Measurements from ENCODE around the gene TMEM255B.
"Not testable (repeated sequence)": the region's sequence is repeated elsewhere in the genome, so short reads cannot be mapped to it uniquely, and the experiment has no call there.

Gene TMEM255B

GRCh38 chr13:113793718-113794085 lies 34.7 kb downstream of the TMEM255B start:
- Histone ChIP-seq H3K27ac (ENCODE audit: low read depth, low read length) (no peak overlapping the region), H2AFZ (ENCODE audit: low read depth, low read length, severe bottlenecking) (no peak overlapping the region), H3K9me3 (ENCODE audit: insufficient read depth, low read length) (no peaks in the 10 kb centered on the region), H3K9me2 (replicated peaks; ENCODE audit: insufficient read depth, low read length) (no peaks in the 10 kb centered on the region), H3K9ac (ENCODE audit: low read length) (no peak overlapping the region), H3K4me3 (ENCODE audit: insufficient read depth, low read length, poor library complexity, severe bottlenecking) (no peak overlapping the region), H4K20me1 (ENCODE audit: low read depth, low read length) (no peaks in the 10 kb centered on the region), H3F3A (ENCODE audit: insufficient read depth) (no peaks in the 10 kb centered on the region), H3K27me3 (ENCODE audit: low read length) (no peaks in the 10 kb centered on the region), H3K79me2 (ENCODE audit: insufficient read depth, low read length) (no peaks in the 10 kb centered on the region), H3K4me2 (ENCODE audit: low read depth, low read length, poor library complexity, severe bottlenecking) (no peak overlapping the region), H3K36me3 (ENCODE audit: low read length) (no peaks in the 10 kb centered on the region)
- TF ChIP-seq CTCF (IDR thresholded peaks at IDR 0.05; ENCODE audit: insufficient read depth, low read length, poor library complexity, severe bottlenecking) = no peak

GRCh38 chr13:113794086-113794485 lies 35.1 kb downstream of the TMEM255B start:
- TF ChIP-seq CTCF (IDR thresholded peaks at IDR 0.05; ENCODE audit: insufficient read depth, low read length, poor library complexity, severe bottlenecking) = no peak
- Histone ChIP-seq H3K9me3 (ENCODE audit: insufficient read depth, low read length) (no peaks in the 10 kb centered on the region), H3K27me3 (ENCODE audit: low read length) (no peaks in the 10 kb centered on the region), H3K9me2 (replicated peaks; ENCODE audit: insufficient read depth, low read length) (no peaks in the 10 kb centered on the region), H3K36me3 (ENCODE audit: low read length) (no peaks in the 10 kb centered on the region), H3K4me2 (ENCODE audit: low read depth, low read length, poor library complexity, severe bottlenecking) (no peak overlapping the region), H3K79me2 (ENCODE audit: insufficient read depth, low read length) (no peaks in the 10 kb centered on the region), H3K9ac (ENCODE audit: low read length) (no peak overlapping the region), H2AFZ (ENCODE audit: low read depth, low read length, severe bottlenecking) (no peak overlapping the region), H3K4me3 (ENCODE audit: insufficient read depth, low read length, poor library complexity, severe bottlenecking) (no peak overlapping the region), H3K27ac (ENCODE audit: low read depth, low read length) (no peak overlapping the region), H3F3A (ENCODE audit: insufficient read depth) (no peaks in the 10 kb centered on the region), H4K20me1 (ENCODE audit: low read depth, low read length) (no peaks in the 10 kb centered on the region)

GRCh38 chr13:113794764-113795173 lies 35.7 kb downstream of the TMEM255B start:
- Histone ChIP-seq H3K4me2 (ENCODE audit: low read depth, low read length, poor library complexity, severe bottlenecking) (no peak overlapping the region), H3K9me3 (ENCODE audit: insufficient read depth, low read length) (no peaks in the 10 kb centered on the region), H3K79me2 (ENCODE audit: insufficient read depth, low read length) (no peaks in the 10 kb centered on the region), H3K9ac (ENCODE audit: low read length) (no peak overlapping the region), H2AFZ (ENCODE audit: low read depth, low read length, severe bottlenecking) (no peak overlapping the region), H3F3A (ENCODE audit: insufficient read depth) (no peaks in the 10 kb centered on the region), H3K36me3 (ENCODE audit: low read length) (no peaks in the 10 kb centered on the region), H3K4me3 (ENCODE audit: insufficient read depth, low read length, poor library complexity, severe bottlenecking) (no peak overlapping the region), H3K27ac (ENCODE audit: low read depth, low read length) (no peak overlapping the region), H3K9me2 (replicated peaks; ENCODE audit: insufficient read depth, low read length) (no peaks in the 10 kb centered on the region), H4K20me1 (ENCODE audit: low read depth, low read length) (no peaks in the 10 kb centered on the region), H3K27me3 (ENCODE audit: low read length) (no peaks in the 10 kb centered on the region)
- no peak for TF ChIP-seq EZH2phosphoT487 (conservative IDR thresholded peaks at IDR 0.05; ENCODE audit: low read length)

- H3K4me2 ChIP-seq (ENCODE audit: low read depth, low read length, poor library complexity, severe bottlenecking); H3K27ac ChIP-seq (ENCODE audit: low read depth, low read length); H3K79me2 ChIP-seq (ENCODE audit: insufficient read depth, low read length); H3K4me3 ChIP-seq (ENCODE audit: insufficient read depth, low read length, poor library complexity, severe bottlenecking); H3K27me3 ChIP-seq (ENCODE audit: low read length); H3K36me3 ChIP-seq (ENCODE audit: low read length); H4K20me1 ChIP-seq (ENCODE audit: low read depth, low read length); H2AFZ ChIP-seq (ENCODE audit: low read depth, low read length, severe bottlenecking); H3K9ac ChIP-seq (ENCODE audit: low read length); H3F3A ChIP-seq (ENCODE audit: insufficient read depth); H3K9me2 ChIP-seq (replicated peaks; ENCODE audit: insufficient read depth, low read length); H3K9me3 ChIP-seq (ENCODE audit: insufficient read depth, low read length): not testable (repeated sequence)
Observed at GRCh38 chr13:113795362-113795761, 36.3 kb downstream of the TMEM255B start.

Measured in SU-DHL-6 (cell line).